ENCODE results near the gene ARHGAP6. TPM values are rescaled to one million over a fixed set of nuclear protein-coding genes. Genes with fewer than 3 reads are reported as not detected.
"Not testable (repeated sequence)": the region's sequence is repeated elsewhere in the genome, so short reads cannot be mapped to it uniquely, and the experiment has no call there.

The ARHGAP6 gene
- polyA plus RNA-seq, 3 donors: 1.2 to 7.8 (median 4.6) TPM

- 43 to 69% (median 46%) methylated on average over 2 of the region's 2 CpGs for WGBS, 3 donors
- H3K27ac ChIP-seq (ENCODE audit: low read depth, low read length): no peak overlapping the region
These were observed 530.0 kb downstream of the ARHGAP6 start for GRCh38 chrX:11135564-11136185.

DNA sequence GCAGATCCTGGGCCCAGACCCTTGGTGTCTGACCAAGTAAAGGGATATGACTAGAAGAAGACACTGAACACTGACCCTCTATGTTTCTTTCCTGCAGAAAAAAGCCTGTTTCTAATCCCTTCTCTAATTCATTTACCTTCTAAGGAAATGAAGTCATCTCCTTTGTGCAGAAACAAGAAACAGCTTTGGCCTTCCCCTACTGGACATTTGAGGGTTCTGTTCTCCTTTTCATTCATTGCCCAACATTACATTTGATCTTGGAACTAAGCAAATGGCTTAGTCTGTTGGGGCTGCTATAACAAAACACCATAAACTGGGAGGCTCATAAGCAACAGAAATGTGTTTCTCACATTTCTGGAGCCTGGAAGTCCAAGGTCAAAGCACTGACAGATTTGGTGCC lies 534.6 kb downstream of the ARHGAP6 start:
- H3K27ac ChIP-seq (ENCODE audit: low read depth, low read length): no peak overlapping the region

GRCh38 chrX:11130136-11130535 lies 535.6 kb downstream of the ARHGAP6 start:
- no peak overlapping the region for H3K27ac ChIP-seq (ENCODE audit: low read depth, low read length)
- 74 to 96% (median 94%) methylated on average over 3 of the region's 3 CpGs for WGBS, 3 donors

DNA sequence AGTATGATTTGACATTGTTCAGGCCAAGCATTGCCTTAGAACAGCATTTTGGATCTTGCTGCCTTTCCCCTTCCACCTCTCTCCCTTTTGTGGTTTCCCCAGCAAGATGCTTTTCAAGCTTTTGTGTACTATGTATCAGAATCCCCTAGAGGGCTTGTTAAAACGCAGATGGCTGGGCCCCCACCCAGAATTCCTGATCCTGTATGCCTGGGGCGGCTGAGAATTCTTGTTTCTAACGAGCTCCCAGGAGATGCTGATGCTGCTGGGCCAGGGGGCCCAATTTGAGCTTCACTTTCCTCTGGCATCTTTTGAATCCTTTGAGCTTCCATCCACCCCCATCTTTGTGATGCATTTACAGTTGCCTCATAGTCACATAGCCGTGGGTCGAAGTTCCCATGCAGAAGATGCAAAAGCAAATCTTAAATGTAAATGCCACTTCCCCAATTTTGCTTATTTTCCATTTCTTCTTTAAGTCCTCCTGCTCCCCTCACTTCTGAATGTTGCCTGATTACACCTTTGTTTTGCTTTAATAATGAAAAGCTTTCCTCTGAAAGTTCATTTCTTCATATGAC lies 536.1 kb downstream of the ARHGAP6 start:
- H3K27ac ChIP-seq (ENCODE audit: low read depth, low read length): no peak overlapping the region
- WGBS, 3 donors: 52 to 81% (median 71%) methylated on average over 5 of the region's 5 CpGs

DNA sequence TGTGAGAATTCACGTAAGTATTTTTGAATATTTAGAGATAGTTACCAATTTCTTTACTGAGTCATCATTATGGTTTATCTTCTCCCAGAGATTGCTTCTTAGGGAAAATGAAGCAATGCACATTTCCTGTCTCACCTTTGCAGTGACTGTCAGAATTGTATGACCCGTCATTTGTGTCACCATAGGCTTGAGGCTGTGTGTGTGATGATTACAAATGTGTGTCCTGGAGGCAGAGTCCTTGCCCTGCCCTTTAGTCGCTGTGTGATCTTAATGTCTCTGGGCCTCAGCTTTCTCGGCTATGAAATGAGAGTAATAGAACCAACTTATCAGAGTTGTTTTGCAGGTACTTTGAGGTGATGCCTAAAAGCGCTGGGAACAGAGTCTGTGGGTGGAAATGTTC lies 540.7 kb downstream of the ARHGAP6 start:
- 72 to 86% (median 85%) methylated on average over 5 of the region's 5 CpGs for WGBS, 3 donors
- H3K27ac ChIP-seq (ENCODE audit: low read depth, low read length): no peak overlapping the region

GRCh38 chrX:11124112-11124511 lies 541.6 kb downstream of the ARHGAP6 start:
- H3K27ac ChIP-seq (ENCODE audit: low read depth, low read length): no peak overlapping the region
- 42 to 70% (median 50%) methylated on average over 2 of the region's 2 CpGs for WGBS, 3 donors

- 93 to 99% (median 95%) methylated on average over 4 to 6 of the region's 6 CpGs for WGBS, 3 donors
- H3K27ac ChIP-seq (ENCODE audit: low read depth, low read length): not testable (repeated sequence)
These were observed 542.6 kb downstream of the ARHGAP6 start for GRCh38 chrX:11123087-11123486.

- 54 to 77% (median 66%) methylated on average over 8 of the region's 8 CpGs for WGBS, 3 donors
- H3K27ac ChIP-seq (ENCODE audit: low read depth, low read length): no peak overlapping the region
These were observed 546.3 kb downstream of the ARHGAP6 start for GRCh38 chrX:11119313-11119943.

GRCh38 chrX:11117745-11118144 lies 548.0 kb downstream of the ARHGAP6 start:
- H3K27ac ChIP-seq (ENCODE audit: low read depth, low read length): no peak overlapping the region
- 80 to 91% (median 83%) methylated on average over 3 of the region's 3 CpGs for WGBS, 3 donors

DNA sequence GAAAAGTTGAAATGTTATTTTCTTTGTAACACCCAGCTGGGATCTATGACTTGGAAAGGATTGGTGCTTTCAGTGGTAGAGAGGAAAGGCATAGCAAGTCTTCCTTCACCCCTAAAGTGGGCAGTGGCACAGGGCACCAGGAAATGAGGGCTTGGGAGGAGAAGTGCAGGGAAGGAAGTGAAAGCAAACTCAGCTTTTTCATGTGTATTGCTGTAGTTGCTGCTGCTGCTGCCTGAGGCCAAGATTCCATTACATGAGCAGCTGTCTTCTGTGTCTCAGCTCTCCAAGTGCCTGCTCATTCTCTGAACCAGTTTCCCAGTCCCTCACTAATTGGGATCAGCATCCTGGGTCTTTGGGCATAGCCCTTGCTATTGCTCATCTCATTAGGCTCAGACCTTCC lies 552.0 kb downstream of the ARHGAP6 start:
- H3K27ac ChIP-seq (ENCODE audit: low read depth, low read length): no peak overlapping the region

DNA sequence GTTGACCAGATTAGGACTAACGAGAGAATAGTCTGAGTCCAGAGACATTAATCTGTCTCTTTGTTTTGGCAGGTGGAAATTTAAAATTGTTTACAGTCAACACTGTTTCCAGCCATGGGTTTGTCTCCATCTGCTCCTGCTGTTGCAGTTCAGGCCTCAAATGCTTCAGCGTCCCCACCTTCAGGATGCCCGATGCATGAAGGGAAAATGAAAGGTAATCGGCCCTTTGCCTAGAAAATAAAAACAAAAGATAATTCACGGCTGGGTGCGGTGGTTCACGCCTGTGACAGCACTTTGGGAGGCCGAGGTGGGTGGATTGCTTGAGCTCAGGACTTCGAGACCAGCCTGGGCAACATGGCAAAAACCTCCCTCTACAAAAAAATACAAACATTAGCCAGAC lies 553.8 kb downstream of the ARHGAP6 start:
- 22 to 54% (median 42%) methylated on average over 9 of the region's 9 CpGs for WGBS, 3 donors

DNA sequence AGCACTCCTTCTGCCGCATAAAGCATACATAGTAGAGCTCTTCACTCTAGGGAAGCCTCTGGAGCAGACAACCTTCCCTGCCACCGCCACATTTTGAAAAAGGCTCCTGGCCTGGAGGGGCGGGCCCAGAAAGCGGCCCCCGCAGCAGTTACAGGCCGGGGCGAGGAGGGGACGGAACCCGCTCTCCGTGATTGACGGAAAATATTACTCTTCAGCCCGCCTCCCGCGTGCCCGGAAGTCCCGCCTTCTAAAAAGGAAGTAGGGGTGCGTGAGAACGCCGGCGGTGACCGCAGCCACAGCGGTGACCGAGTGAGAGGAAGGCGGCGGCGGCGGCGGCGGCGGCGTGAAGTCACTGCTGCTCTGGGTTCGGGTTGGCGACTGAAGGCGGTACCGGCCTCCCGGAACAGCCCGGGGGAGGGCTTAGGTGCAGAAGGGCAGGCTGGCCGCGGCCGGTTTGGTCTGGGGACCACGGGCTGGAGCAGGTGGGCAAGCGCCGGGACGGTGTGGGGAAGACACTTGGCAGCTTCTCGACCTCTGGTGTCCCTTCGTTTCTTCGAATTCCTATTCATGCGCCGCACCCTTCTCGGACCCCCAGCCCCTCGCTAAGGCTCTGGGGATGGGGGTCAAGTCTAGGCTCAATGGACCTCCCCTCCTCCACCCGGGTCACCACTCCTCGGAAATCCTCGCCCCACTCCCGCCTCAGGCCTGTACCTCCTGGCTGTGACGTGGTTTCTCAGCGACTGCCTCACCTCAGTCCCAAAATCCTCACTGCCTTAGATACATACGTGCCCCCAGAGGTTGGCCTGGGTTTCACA lies 554.5 kb downstream of the ARHGAP6 start, which contains the start of gene HCCS:
TSS of gene HCCS (plus strand) at position 296 of the 815 bp plus-strand sequence. CDS start 729 bp downstream, outside the sequence.
- 1 to 38% (median 1%) methylated on average over 24 to 58 of the region's 58 CpGs for WGBS, 3 donors
- H3K27ac ChIP-seq (ENCODE audit: low read depth, low read length): peak within 1 kb of the TSS; percentile 26

More for the DNA sequence above, 553.8 kb downstream of the ARHGAP6 start:
- no peak overlapping the region for H3K27ac ChIP-seq (ENCODE audit: low read depth, low read length)

DNA sequence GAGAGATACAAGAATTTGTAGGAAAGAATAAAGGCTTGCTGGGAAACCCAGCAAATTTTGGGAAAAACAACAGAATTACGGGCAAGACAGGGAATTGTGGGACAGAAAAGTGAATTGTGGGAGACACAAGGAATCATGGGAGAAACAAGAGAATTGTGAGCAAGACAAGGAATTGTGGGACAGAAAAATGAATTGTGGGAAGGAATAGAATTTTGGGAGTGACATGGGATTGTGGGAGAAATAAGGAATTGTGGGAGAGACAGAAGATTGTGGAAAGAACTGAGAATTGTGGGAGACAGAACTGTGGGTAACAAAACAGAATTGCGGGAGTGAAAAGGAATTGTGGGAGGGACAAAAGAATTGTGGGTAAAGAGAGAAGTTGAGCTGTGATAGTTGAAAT lies 555.8 kb downstream of the ARHGAP6 start:
- 94 to 100% (median 95%) methylated on average over 2 of the region's 2 CpGs for WGBS, 3 donors
- no peak overlapping the region for H3K27ac ChIP-seq (ENCODE audit: low read depth, low read length)

GRCh38 chrX:11108253-11108941 lies 557.3 kb downstream of the ARHGAP6 start:
- WGBS, 3 donors: 85 to 91% (median 87%) methylated on average over 4 of the region's 4 CpGs
- no peak overlapping the region for H3K27ac ChIP-seq (ENCODE audit: low read depth, low read length)

DNA sequence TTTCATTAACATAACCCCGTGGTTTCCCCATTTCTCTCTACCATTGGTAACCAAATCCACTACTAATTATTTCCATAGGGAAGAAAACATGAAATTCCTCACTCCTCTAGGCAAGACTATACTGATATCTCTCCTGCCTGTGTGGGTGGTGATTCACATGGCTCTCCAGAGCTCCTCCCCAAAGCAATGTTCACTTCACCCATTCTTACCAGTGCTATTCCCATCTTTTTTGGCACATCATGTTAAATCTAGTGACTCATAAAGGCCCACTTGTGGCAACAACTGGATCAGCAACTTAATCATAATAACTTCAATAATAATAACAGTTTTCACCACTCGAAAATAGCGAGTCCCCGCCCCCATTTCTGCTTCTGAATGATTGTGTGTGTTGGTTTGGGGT lies 560.6 kb downstream of the ARHGAP6 start:
- WGBS, 3 donors: 79 to 95% (median 93%) methylated on average over 4 of the region's 4 CpGs

DNA sequence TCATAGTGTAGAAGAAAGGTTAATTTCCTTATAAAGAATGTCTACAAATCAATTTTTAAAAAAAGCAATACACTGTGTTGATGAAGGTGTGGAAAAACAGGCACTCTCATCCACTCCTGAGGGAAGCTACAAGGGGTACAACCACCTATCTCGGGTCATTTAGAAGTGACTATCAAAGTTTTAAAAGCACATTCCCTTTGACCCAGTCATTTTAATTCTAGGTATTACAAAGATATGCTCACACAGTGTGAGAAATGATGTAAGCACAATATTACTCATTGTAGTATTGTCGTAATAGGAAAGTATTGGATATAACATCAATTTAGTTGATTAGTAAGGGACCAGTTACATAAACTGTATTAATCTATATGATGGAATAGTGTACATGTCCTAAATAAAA lies 562.0 kb downstream of the ARHGAP6 start:
- 75 to 89% (median 82%) methylated on average over 2 of the region's 2 CpGs for WGBS, 3 donors

More for the DNA sequence above, 560.6 kb downstream of the ARHGAP6 start:
- H3K27ac ChIP-seq (ENCODE audit: low read depth, low read length): no peak overlapping the region

DNA sequence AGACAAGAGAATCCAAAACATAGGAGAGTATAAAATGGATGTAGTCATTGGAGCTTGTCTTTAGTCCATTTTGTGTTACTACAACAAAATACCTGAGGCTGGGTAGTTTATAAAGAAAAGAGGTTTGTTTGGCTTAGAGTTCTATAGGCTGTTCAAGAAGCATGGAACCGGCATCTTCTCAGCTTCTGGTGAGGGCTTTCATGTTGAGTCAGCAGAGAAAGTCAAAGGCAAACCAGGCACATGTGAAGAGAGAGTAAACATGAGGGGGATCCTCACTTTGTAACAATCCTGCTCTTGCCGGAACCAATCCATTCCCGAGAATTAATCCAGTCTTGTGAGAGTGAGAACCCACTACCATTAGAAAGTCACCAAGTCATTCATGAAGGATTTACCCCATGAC lies 562.7 kb downstream of the ARHGAP6 start:
- 86 to 100% (median 88%) methylated on average over 2 to 3 of the region's 3 CpGs for WGBS, 3 donors

More for the DNA sequence above, 562.0 kb downstream of the ARHGAP6 start:
- no peak overlapping the region for H3K27ac ChIP-seq (ENCODE audit: low read depth, low read length)

GRCh38 chrX:11100281-11101035 lies 565.3 kb downstream of the ARHGAP6 start:
- 41 to 62% (median 41%) methylated on average over 10 of the region's 10 CpGs for WGBS, 3 donors
- no peak overlapping the region for H3K27ac ChIP-seq (ENCODE audit: low read depth, low read length)

More for the DNA sequence above, 562.7 kb downstream of the ARHGAP6 start:
- H3K27ac ChIP-seq (ENCODE audit: low read depth, low read length): no peak overlapping the region
